Ovary (tissue), 3 donors: ENCODE results near the gene ISYNA1.

Experiments
- CTCF ChIP-seq, 3 donors: fragments of 450-650 bp in 2 of 3; fragments of 200-600 bp in 1 of 3; IDR thresholded peaks; one replicate each; pipeline versions ENCODE4 v1.5.1 to v1.8.0; 2016 to 2022; ENCODE audit warnings: antibody characterized with exemption in 3 of 3, mild to moderate bottlenecking in 1 of 3
- EP300 ChIP-seq: sonication (generic); formaldehyde crosslinking; IDR thresholded peaks from one replicate; pipeline ENCODE4 v1.6.1; 2017; ENCODE audit warnings: antibody characterized with exemption
- POLR2A ChIP-seq: fragments of 450-650 bp; IDR thresholded peaks from one replicate; pipeline ENCODE4 v1.6.1; 2017; ENCODE audit warnings: antibody characterized with exemption, mild to moderate bottlenecking, moderate library complexity
- donor health status: DM: no; HTN: no; CAD: no.

GRCh38 chr19:18415178-18415867 lies 22.6 kb downstream of the ISYNA1 start:
- TF ChIP-seq POLR2A (peak; percentile 33), CTCF (IDR thresholded peaks at IDR 0.05) (peak in 1 of 3 donors; percentile 21), EP300 (no peak)
